DMS79 (cell line): ENCODE results near the gene MAPRE2.

Experiments used
- DNase-seq: peaks from one replicate; lab custom pipeline; 2025; lab: John Stamatoyannopoulos, UW

Gene MAPRE2

GRCh38 chr18:35062408-35062807 lies 21.2 kb downstream of the MAPRE2 start:
- no peak for DNase-seq

- no peak for DNase-seq
These were observed 22.9 kb downstream of the MAPRE2 start for GRCh38 chr18:35063875-35064690.

- no peak for DNase-seq
These were observed 26.2 kb downstream of the MAPRE2 start for GRCh38 chr18:35067454-35067853.

DNA sequence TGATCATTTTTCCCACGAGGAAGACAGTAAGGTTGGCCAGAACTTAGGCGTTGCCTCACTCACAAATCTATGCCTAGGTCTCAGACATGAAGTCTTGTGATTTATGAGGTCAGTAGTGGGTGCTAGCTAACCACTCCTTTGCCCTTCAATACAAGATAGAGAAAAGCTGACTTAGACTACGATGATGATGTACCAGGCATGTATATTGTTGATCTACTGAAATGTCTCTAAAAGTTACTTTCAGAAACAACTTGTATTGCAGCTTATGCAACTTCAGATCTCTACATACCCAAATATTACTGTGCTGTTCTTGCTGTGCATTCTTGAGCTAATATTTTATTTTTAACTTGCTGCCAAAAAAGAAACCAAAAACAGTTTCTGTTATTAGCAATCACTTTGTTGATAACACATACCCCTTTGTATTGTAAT lies 30.6 kb downstream of the MAPRE2 start:
- no peak for DNase-seq

- no peak for DNase-seq
These were observed 31.4 kb downstream of the MAPRE2 start for GRCh38 chr18:35072616-35073015.

DNA sequence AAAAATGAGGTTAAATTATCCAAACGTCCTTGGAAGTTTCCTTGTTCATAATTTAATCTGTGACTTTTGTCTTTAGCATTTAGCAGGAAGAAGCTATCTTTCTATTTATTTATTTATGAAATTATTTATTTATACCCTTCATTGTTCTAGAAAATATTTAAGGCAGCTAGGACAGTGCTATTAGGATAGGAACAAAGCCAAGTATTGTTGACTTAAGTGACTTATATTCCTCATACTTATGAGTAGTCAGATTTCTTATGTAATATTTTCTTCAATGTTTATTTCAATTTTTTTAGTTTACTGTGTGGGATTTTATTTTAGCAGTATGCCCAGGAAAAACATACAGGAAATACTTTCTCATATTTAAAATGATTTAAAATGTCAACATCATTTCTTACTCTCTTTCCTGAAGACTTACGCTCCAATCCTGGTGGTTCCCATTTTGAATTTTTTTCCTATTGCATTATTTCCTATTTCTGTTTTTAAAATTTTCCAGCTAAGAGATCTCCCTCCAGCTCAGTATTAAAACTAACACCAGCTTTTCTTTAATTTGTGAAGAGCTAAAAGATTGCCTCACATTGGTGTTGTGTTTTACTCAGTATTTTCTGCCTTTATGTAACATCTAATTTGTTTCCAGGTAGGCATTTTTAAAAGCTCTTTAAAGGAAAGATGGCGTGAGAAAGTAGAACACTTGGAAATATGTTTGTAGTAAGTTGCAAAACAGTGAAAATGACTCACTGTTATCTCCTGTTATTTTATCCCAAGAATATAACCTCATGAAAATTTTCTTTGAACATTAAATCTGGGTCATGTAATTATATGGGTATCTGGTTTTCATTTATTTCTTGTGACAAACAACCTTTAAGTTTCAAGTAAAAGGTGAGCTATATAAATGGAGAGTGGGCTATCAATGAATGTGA lies 32.2 kb downstream of the MAPRE2 start:
- DNase-seq, result no peak

DNA sequence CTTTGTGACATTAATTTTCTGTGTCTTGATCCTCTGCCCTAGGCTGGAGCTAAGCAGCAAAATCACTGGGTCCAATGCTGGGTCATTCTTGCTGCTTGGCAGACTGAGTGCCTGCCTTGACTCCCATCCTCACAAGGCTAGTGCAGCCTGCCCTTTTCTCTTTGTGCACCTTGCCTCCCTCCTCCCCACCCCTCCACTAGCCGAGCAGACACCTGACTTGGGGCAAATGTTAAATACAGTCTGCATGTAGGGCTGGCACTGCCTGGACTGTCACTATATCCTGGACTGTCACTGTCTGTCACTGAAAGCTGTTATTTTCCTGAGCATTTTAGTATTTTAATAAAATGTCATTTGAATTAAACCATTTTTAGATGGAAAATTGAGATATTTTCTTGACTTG lies 33.4 kb downstream of the MAPRE2 start:
- DNase-seq, result no peak

DNA sequence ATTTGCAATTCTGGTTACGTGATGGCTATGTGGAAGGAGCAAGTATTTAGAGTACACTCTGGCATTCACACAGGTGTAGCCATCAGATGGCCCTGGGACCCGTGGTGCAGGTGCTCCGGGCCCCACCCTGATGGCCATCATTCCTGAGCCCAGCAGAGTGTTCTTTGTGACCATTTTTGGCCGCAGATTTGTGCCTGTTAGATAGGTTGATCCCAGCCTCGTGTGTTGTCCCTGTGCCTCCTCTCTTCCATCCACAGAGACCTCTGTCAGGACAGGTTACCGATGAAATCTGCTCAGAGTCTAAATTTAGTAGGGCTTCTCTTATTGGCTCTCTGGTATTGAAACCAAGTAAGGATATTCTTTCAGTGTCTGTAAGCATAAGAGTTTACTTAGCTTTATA lies 33.9 kb downstream of the MAPRE2 start:
- DNase-seq, result no peak

GRCh38 chr18:35076135-35076924 lies 35.1 kb downstream of the MAPRE2 start:
- DNase-seq, result no peak

- DNase-seq, result no peak
These were observed 36.7 kb downstream of the MAPRE2 start for GRCh38 chr18:35077937-35078336.

- no peak for DNase-seq
These were observed 38.8 kb downstream of the MAPRE2 start for GRCh38 chr18:35080058-35080457.

GRCh38 chr18:35083174-35083712 lies 42.0 kb downstream of the MAPRE2 start:
- no peak for DNase-seq

- no peak for DNase-seq
These were observed 43.6 kb downstream of the MAPRE2 start for GRCh38 chr18:35084494-35085449.

DNA sequence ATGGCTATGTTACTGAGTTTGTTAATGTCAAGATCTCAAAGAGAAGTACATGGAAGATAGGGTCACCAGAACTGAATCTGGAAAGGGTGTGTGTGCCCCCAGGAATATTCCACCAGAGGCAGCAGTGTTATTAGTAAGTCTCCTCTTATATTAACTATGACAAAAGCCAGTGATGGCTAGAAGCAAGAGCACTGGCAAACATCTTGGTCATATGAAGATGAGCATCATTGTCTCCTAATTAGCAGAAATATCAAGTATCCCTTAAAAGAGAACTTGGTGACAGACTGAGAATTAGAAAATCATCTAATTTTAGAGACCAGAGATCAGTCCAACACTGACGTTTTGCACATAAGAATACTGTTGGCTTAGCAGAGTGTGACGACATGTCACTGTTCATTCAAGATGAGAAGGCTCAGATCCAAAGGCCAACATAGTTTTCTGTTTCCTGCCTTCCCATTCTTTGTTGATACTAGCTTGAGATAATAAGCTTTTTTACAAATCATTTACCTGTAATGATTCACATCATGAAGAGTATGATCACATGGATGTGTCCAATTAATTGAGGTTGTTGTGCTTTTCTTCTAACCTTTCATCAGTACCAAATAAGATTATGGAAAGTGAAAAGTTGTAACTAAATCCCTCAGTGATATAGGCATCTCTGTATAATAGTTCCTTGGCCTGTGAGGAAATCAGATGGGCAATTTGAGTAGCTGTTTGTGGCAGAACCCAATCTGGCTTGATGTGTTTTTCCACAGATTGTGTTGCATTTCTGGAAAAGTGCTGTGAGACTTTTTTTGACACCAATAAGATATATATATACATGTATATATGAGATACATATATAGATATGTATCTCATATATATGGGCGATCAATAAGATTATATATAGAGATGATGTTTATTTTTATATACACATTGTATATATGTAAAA lies 44.5 kb downstream of the MAPRE2 start:
- DNase-seq, result no peak

GRCh38 chr18:35086704-35087103 lies 45.5 kb downstream of the MAPRE2 start:
- DNase-seq, result no peak

DNA sequence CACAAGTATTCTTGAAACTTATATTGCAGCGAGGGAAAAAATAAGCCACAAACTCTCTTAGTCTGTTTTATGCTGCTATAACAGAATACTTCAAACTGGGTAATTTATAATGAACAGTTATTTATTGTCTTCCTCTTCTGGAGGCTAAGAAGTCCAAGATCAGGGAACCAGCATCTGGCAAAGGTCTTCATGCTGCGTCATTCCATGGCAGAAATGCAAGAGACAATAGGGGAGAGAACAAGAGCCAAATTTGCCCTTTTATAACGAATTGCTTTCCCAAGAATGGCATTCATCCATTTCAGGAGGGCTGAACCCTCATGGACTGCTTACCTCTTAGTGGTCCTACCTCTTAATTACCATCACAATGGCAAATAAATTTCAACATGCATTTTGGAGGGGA lies 46.5 kb downstream of the MAPRE2 start:
- DNase-seq, result peak; percentile 54

- no peak for DNase-seq
These were observed 47.7 kb downstream of the MAPRE2 start for GRCh38 chr18:35088921-35089320.

- DNase-seq, result no peak
These were observed 48.2 kb downstream of the MAPRE2 start for GRCh38 chr18:35089382-35089781.

DNA sequence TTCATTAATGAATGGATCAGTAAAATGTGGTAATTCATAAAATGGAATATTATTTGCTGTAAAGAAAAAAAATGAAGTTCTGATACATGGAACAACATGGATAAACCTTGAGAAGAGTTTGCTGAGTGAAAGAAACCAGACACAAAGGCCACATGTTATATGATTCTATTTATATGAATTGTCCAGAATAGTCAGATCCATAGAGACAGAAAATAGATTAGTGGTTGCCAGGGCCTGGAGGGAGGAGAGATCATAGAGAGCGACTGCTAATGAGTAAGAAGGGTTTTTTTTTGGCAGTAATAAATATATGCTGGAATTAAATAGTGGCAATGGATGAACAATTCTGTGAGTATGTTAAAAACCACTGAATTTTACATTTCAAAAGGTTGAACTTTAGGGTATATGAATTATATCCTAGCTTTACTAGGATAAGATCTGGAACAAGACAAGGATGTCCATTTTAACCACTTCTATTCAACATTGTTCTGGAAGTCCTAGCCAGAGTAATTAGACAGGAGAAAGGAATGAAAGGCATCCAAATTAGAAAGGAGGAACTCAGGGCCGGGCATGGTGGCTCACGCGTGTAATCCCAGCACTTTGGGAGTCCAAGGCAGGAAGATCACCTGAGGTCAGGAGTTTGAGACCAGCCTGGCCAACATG lies 48.8 kb downstream of the MAPRE2 start:
- no peak for DNase-seq
